Sigmoid colon (tissue), 3 donors: ENCODE data around the gene KCNG2.

ENCODE experiments used
- CTCF ChIP-seq, 4 experiments: fragments of 450-650 bp in 3 of 4; fragments of 200-600 bp in 1 of 4; IDR thresholded peaks; one replicate each; pipeline ENCODE4 v1.5.1; 2016 to 2019; ENCODE audit warnings: antibody characterized with exemption in 4 of 4, mild to moderate bottlenecking in 3 of 4, moderate library complexity in 2 of 4
- POLR2A ChIP-seq, 2 donors: fragments of 450-650 bp; IDR thresholded peaks; one replicate each; pipeline ENCODE4 v1.6.1; 2016; ENCODE audit warnings: antibody characterized with exemption in 2 of 2, mild to moderate bottlenecking in 2 of 2, moderate library complexity in 2 of 2

GRCh38 chr18:79819968-79820351 is 22.2 kb downstream of the KCNG2 start:
- TF ChIP-seq CTCF (IDR thresholded peaks at IDR 0.05), result no peak
- TF ChIP-seq POLR2A (IDR thresholded peaks at IDR 0.05), result no peak
